Measurements from ENCODE around the gene TIMM13. TPM values are rescaled to one million over a fixed set of nuclear protein-coding genes. Genes with fewer than 3 reads are reported as not detected.

TIMM13 gene
- total RNA-seq, 4 donors from 2014 or later = 15.8 to 33.7 (median 24.7) TPM

DNA sequence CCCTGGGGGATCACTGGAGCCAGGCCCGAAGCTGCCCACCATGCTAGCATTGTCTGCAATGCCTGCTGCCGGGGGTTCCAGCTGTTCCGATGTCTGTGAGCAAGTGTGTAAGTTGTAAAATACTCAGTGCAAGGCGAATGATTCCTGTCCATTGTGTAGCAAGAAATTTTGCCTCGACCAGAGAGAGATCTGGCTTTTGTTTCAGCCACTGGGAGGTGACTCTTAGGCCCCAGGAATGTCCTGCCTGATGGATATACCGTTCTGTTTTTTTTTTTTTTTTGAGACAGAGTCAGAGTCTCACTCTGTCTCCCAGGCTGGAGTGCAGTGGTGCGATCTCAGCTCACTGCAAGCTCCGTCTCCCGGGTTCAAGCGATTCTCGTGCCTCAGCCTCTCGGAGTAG is 41.2 kb upstream of the TIMM13 start:
- no peak for TF ChIP-seq CTCF (IDR thresholded peaks at IDR 0.05; ENCODE audit: low read depth)

GRCh38 chr19:2464389-2464788 is 37.0 kb upstream of the TIMM13 start:
- TF ChIP-seq CTCF (IDR thresholded peaks at IDR 0.05; ENCODE audit: low read depth) = no peak

- TF ChIP-seq CTCF (IDR thresholded peaks at IDR 0.05; ENCODE audit: low read depth) = no peak
Measured at GRCh38 chr19:2462635-2463421, 35.4 kb upstream of the TIMM13 start.

GRCh38 chr19:2461751-2462634 is 34.6 kb upstream of the TIMM13 start:
- no peak for TF ChIP-seq CTCF (IDR thresholded peaks at IDR 0.05; ENCODE audit: low read depth)

DNA sequence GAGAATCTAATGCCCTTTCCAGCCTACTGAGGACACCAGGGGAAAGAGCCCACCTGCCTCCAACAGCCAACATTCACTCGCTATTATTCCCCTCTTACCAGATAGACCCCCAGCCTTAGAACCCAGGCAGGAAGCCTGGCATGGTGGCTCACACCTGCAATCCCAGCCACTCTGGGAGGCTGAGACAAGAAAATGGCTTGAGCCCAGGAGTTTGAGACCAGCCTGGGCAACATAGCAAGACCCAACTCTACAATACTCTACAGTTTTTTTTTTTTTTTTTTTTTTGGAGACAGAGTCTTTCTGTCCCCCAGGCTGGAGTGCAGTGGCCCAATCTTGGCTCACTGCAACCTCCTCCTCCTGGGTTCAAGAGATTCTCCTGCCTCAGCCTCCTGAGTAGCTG is 32.9 kb upstream of the TIMM13 start:
- no peak for TF ChIP-seq CTCF (IDR thresholded peaks at IDR 0.05; ENCODE audit: low read depth)

- no peak for TF ChIP-seq CTCF (IDR thresholded peaks at IDR 0.05; ENCODE audit: low read depth)
Measured at GRCh38 chr19:2458054-2458453, 30.7 kb upstream of the TIMM13 start.

DNA sequence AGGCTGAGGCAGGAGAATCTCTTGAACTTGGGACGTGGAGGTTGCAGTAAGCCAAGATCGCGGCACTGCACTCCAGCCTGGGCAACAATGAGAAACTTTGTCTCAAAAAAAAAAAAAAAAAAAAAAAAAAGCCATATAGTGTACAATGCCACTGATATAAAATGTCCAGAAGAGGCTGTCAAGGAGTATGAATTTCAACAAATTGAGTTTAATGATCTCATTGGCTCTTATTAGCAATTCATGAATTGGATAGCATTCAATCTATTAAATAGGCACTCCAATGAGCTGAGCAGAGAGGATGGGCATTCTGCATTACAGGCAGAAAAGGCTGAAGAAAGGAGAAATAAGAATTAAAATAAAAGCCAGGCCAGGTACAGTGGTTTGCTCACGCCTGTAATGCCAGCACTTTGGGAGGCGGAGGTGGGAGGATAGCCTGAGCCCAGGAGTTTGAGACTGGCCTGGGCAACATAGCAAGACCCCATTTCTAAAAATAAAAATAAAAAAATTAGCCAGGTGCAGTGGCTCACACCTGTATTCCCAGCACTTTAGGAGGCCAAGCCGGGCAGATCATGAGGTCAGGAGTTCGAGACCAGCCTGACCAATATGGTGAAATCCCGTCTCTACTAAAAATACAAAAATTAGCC is 30.1 kb upstream of the TIMM13 start:
- TF ChIP-seq CTCF (IDR thresholded peaks at IDR 0.05; ENCODE audit: low read depth) = no peak
